Stimulated activated CD4-positive, alpha-beta T cell treated with anti-CD3 and anti-CD28 coated beads, Interleukin-12 subunit alpha, Interleukin-12 subunit beta, amount 100 ng/mL, for 4 hours (primary cell): ENCODE results near the gene GDF2.

Experiments used
- DNase-seq: peaks from one replicate; pipeline ENCODE4 v3.0.0-alpha.2; 2020

The GDF2 gene

GRCh38 chr10:47356708-47357107 is 34.5 kb downstream of the GDF2 start:
- DNase-seq: no peak

- no peak for DNase-seq
Measured at GRCh38 chr10:47357131-47357582, 34.9 kb downstream of the GDF2 start.

- DNase-seq: no peak
Measured at GRCh38 chr10:47357911-47358310, 35.7 kb downstream of the GDF2 start.

GRCh38 chr10:47358457-47358856 is 36.2 kb downstream of the GDF2 start:
- no peak for DNase-seq

GRCh38 chr10:47359101-47359500 is 36.8 kb downstream of the GDF2 start:
- no peak for DNase-seq

- no peak for DNase-seq
Measured at GRCh38 chr10:47359626-47360418, 37.6 kb downstream of the GDF2 start.

GRCh38 chr10:47360419-47361040 is 38.3 kb downstream of the GDF2 start:
- DNase-seq: no peak

- no peak for DNase-seq
Measured at GRCh38 chr10:47361293-47361692, 39.0 kb downstream of the GDF2 start.

GRCh38 chr10:47362199-47362598 is 39.9 kb downstream of the GDF2 start:
- no peak for DNase-seq

GRCh38 chr10:47363781-47364180 is 41.5 kb downstream of the GDF2 start:
- DNase-seq: no peak

GRCh38 chr10:47364366-47364765 is 42.1 kb downstream of the GDF2 start:
- no peak for DNase-seq

- no peak for DNase-seq
Measured at GRCh38 chr10:47364911-47365310, 42.7 kb downstream of the GDF2 start.

- no peak for DNase-seq
Measured at GRCh38 chr10:47365431-47366180, 43.4 kb downstream of the GDF2 start.

- DNase-seq: no peak
Measured at GRCh38 chr10:47366181-47366631, 44.0 kb downstream of the GDF2 start.

- no peak for DNase-seq
Measured at GRCh38 chr10:47366731-47367460, 44.6 kb downstream of the GDF2 start.

- no peak for DNase-seq
Measured at GRCh38 chr10:47367646-47368045, 45.4 kb downstream of the GDF2 start.

- DNase-seq: no peak
Measured at GRCh38 chr10:47368431-47369180, 46.4 kb downstream of the GDF2 start.

- no peak for DNase-seq
Measured at GRCh38 chr10:47369251-47369894, 47.1 kb downstream of the GDF2 start.

- no peak for DNase-seq
Measured at GRCh38 chr10:47370015-47370767, 47.9 kb downstream of the GDF2 start.

- DNase-seq: no peak
Measured at GRCh38 chr10:47370878-47371277, 48.6 kb downstream of the GDF2 start.
